SK-N-MC (cell line): ENCODE data around the gene MCU.

Source experiments
- EZH2 ChIP-seq: fragments of 200-600 bp; sonication (generic); IDR thresholded peaks from one replicate; pipeline ENCODE4 v1.6.1; 2017; ENCODE audit warnings: antibody characterized with exemption
- POLR2AphosphoS5 ChIP-seq: IDR thresholded peaks from 2 replicates; pipeline ENCODE4 v1.6.1; 2012; ENCODE audit warnings: mild to moderate bottlenecking, low read depth, low read length, borderline replicate concordance

DNA sequence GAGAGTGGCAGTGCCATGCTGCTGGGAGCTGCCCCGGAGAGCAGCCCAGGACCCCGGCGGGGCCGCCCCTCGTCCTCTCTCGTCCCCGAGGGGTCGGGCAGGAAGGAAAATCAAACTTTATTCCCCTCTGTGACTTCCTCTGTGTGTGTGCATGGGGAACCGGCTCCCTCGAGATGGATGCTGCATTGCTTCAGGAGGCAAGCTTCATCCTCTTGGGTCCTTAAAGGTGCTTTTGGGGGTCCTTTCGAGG lies 726 bp downstream of the MCU start:
- TF ChIP-seq EZH2 (no peak), POLR2AphosphoS5 (no peak)
